Left ventricle myocardium inferior (tissue), 1 donor: ENCODE results near the gene COLEC11. TPM values are rescaled to one million over a fixed set of nuclear protein-coding genes. Genes with fewer than 3 reads are reported as not detected.
"Not testable (repeated sequence)": the region's sequence is repeated elsewhere in the genome, so short reads cannot be mapped to it uniquely, and the experiment has no call there.

Experiments
- DNase-seq: peaks from one replicate; pipeline ENCODE4 v3.0.0-alpha.2; 2020
- H3K27ac ChIP-seq: fragments of 200-600 bp; replicated peaks from 2 replicates; pipeline ENCODE4 v1.8.0; 2021
- H3K27me3 ChIP-seq: fragments of 200-600 bp; 2 replicates; pipeline ENCODE4 v1.8.0; 2021; ENCODE audit warnings: low read depth
- H3K36me3 ChIP-seq: fragments of 200-600 bp; 2 replicates; pipeline ENCODE4 v1.8.0; 2021
- H3K4me1 ChIP-seq: fragments of 200-600 bp; 2 replicates; pipeline ENCODE4 v1.8.0; 2021
- H3K4me3 ChIP-seq: fragments of 200-600 bp; 2 replicates; pipeline ENCODE4 v1.8.0; 2021; ENCODE audit warnings: mild to moderate bottlenecking, moderate library complexity
- H3K9me3 ChIP-seq: fragments of 200-600 bp; replicated peaks from 2 replicates; pipeline ENCODE4 v1.8.0; 2021
- CTCF ChIP-seq: fragments of 200-600 bp; IDR thresholded peaks from 2 replicates; pipeline ENCODE4 v1.8.0; 2021; ENCODE audit warnings: antibody characterized with exemption, mild to moderate bottlenecking, borderline replicate concordance
- intact Hi-C: fragments of 100-400 bp; cut with micrococcal nuclease; formaldehyde crosslinking; loops from one replicate; pipeline ENCODE4 v1.11.0; 2022
- total RNA-seq: library from RNA; stranded (reverse); fragmentation: NEBNext Ultra II Directional; extraction: Animal tissue kit (Norgen Biotek cat#: 25700); gene quantifications from one replicate; pipeline ENCODE4 v1.2.1, GENCODE V29; 2021
- donor health status: DM: no; HTN: yes; CAD: no; lungs with severe emphysema.

Gene COLEC11
- total RNA-seq, 1 donor from 2014 or later: 4.9 TPM

GRCh38 chr2:3656762-3657721 lies 62.1 kb downstream of the COLEC11 start:
- Histone ChIP-seq H3K9me3 (no peaks in the 10 kb centered on the region), H3K4me1 (peaks cover 36% of the 10 kb centered on the region), H3K27me3 (peaks cover 3% of the 10 kb centered on the region), H3K36me3 (no peaks in the 10 kb centered on the region), H3K27ac (peak overlapping the region; percentile 5), H3K4me3 (no peak overlapping the region)
- intact Hi-C loops: no loop called here
- no peak for DNase-seq
- no peak for TF ChIP-seq CTCF

GRCh38 chr2:3657881-3658280 lies 63.0 kb downstream of the COLEC11 start, which contains the start of gene ALLC:
ALLC (plus strand) TSS chr2:3658200; CDS start chr2:3671158, 12,958 bp downstream.
- Histone ChIP-seq H3K27ac (peak within 1 kb of the TSS; percentile 66), H3K4me1 (peaks cover 34% of the 10 kb centered on the region), H3K36me3 (no peaks in the 10 kb centered on the region), H3K4me3 (no peak within 1 kb of the TSS), H3K9me3 (no peaks in the 10 kb centered on the region), H3K27me3 (peaks cover 3% of the 10 kb centered on the region)
- no peak for TF ChIP-seq CTCF
- no peak for DNase-seq
- intact Hi-C loops: no loop called here

- Histone ChIP-seq H3K27me3 (peaks cover 3% of the 10 kb centered on the region), H3K27ac (peak overlapping the region; percentile 66), H3K4me1 (peaks cover 34% of the 10 kb centered on the region), H3K4me3 (no peak overlapping the region), H3K9me3 (no peaks in the 10 kb centered on the region), H3K36me3 (no peaks in the 10 kb centered on the region)
- peak; percentile 56 for DNase-seq
- no peak for TF ChIP-seq CTCF
- intact Hi-C loops: no loop called here
These were observed 64.8 kb downstream of the COLEC11 start for GRCh38 chr2:3659447-3660432.

GRCh38 chr2:3660640-3661039 lies 65.7 kb downstream of the COLEC11 start:
- intact Hi-C loops, H3K9me3 ChIP-seq, H3K4me3 ChIP-seq, H3K27me3 ChIP-seq, H3K27ac ChIP-seq, H3K36me3 ChIP-seq, DNase-seq: not testable (repeated sequence)
- peaks cover 34% of the 10 kb centered on the region for H3K4me1 ChIP-seq

GRCh38 chr2:3661149-3661660 lies 66.3 kb downstream of the COLEC11 start:
- no peaks in the 10 kb centered on the region for H3K27me3 ChIP-seq
- no peak overlapping the region for H3K27ac ChIP-seq
- no peaks in the 10 kb centered on the region for H3K36me3 ChIP-seq
- TF ChIP-seq CTCF: no peak
- no peaks in the 10 kb centered on the region for H3K9me3 ChIP-seq
- H3K4me3 ChIP-seq: no peak overlapping the region
- H3K4me1 ChIP-seq: peaks cover 31% of the 10 kb centered on the region
- no peak for DNase-seq
- intact Hi-C loops: no loop called here
